OCI-LY1 (cell line): Measurements from ENCODE around the gene SCAMP3.
"Not testable (repeated sequence)": the region's sequence is repeated elsewhere in the genome, so short reads cannot be mapped to it uniquely, and the experiment has no call there.

ENCODE experiments used
- H2AFZ ChIP-seq: fragments of 200-600 bp; sonication (generic), shearing (Covaris generic); 2 replicates; pipeline ENCODE4 v1.6.0; 2014; ENCODE audit warnings: antibody characterized with exemption, mild to moderate bottlenecking, low read length
- H3F3A ChIP-seq: fragments of 200-600 bp; sonication (generic), shearing (Covaris generic); 2 replicates; pipeline ENCODE4 v1.6.0; 2014; ENCODE audit warnings: mild to moderate bottlenecking, antibody characterized with exemption, low read length, moderate library complexity; ENCODE audit not compliant: insufficient read depth
- H3K27ac ChIP-seq: fragments of 200-600 bp; sonication (generic); 2 replicates; pipeline ENCODE4 v1.5.1; 2014; ENCODE audit warnings: low read length, mixed run types, mild to moderate bottlenecking, low read depth; ENCODE audit not compliant: poor library complexity, severe bottlenecking
- H3K27me3 ChIP-seq: fragments of 200-600 bp; sonication (generic); 2 replicates; pipeline ENCODE4 v1.6.0; 2014; ENCODE audit warnings: antibody characterized with exemption, mild to moderate bottlenecking, low read length, moderate library complexity; ENCODE audit not compliant: insufficient read depth
- H3K36me3 ChIP-seq: fragments of 200-600 bp; sonication (generic); 2 replicates; pipeline ENCODE4 v1.6.1; 2014; ENCODE audit warnings: mild to moderate bottlenecking, antibody characterized with exemption, low read length, moderate library complexity, mixed read lengths; ENCODE audit not compliant: insufficient read depth
- H3K4me1 ChIP-seq: fragments of 200-600 bp; sonication (generic); 2 replicates; pipeline ENCODE4 v1.5.1; 2014; ENCODE audit warnings: mild to moderate bottlenecking, low read length, moderate library complexity; ENCODE audit not compliant: insufficient read depth, severe bottlenecking
- H3K4me2 ChIP-seq: fragments of 200-600 bp; sonication (generic), shearing (Covaris generic); 2 replicates; pipeline ENCODE4 v1.6.1; 2014; ENCODE audit warnings: low read length
- H3K4me3 ChIP-seq: fragments of 200-600 bp; sonication (generic); 2 replicates; pipeline ENCODE4 v1.5.1; 2014; ENCODE audit warnings: low read length, low read depth, mild to moderate bottlenecking, mixed read lengths; ENCODE audit not compliant: poor library complexity, severe bottlenecking
- H3K79me2 ChIP-seq: fragments of 200-600 bp; shearing (Covaris generic); 2 replicates; pipeline ENCODE4 v1.6.1; 2016; ENCODE audit warnings: mixed run types, low read length, mixed read lengths; ENCODE audit not compliant: insufficient read depth
- H3K9ac ChIP-seq: fragments of 200-600 bp; sonication (generic), shearing (Covaris generic); 2 replicates; pipeline ENCODE4 v1.6.1; 2014; ENCODE audit warnings: mild to moderate bottlenecking, low read length, mixed read lengths
- H3K9me2 ChIP-seq: fragments of 200-600 bp; sonication (generic), shearing (Covaris generic); 2 replicates; pipeline ENCODE4 v1.6.1; 2014; ENCODE audit warnings: low read depth, mild to moderate bottlenecking, low read length, mixed read lengths
- H3K9me3 ChIP-seq: fragments of 200-600 bp; shearing (Covaris generic); 2 replicates; pipeline ENCODE4 v1.6.1; 2014; ENCODE audit warnings: low read length, mixed read lengths
- H4K20me1 ChIP-seq: fragments of 200-600 bp; sonication (generic), shearing (Covaris generic); 2 replicates; pipeline ENCODE4 v1.6.0; 2016; ENCODE audit warnings: mild to moderate bottlenecking, low read length; ENCODE audit not compliant: insufficient read depth
- CTCF ChIP-seq: fragments of 200-600 bp; sonication (generic), shearing (Covaris generic); IDR thresholded peaks from 2 replicates; pipeline ENCODE4 v1.5.1; 2017; ENCODE audit warnings: mild to moderate bottlenecking, antibody characterized with exemption, low read length, moderate library complexity, mixed read lengths
- EZH2 ChIP-seq: fragments of 200-600 bp; sonication (generic), shearing (Covaris generic); IDR thresholded peaks from 2 replicates; pipeline ENCODE4 v1.8.0; 2017; ENCODE audit warnings: borderline replicate concordance, mixed run types, mild to moderate bottlenecking, antibody characterized with exemption, low read length, moderate library complexity, mixed read lengths

The SCAMP3 gene

GRCh38 chr1:155295183-155295941, 33.2 kb upstream of the SCAMP3 start:
- TF ChIP-seq CTCF (no peak), EZH2 (no peak)

GRCh38 chr1:155294520-155295182, 32.5 kb upstream of the SCAMP3 start:
- Histone ChIP-seq H3K9ac (no peak overlapping the region), H3K4me2 (no peak overlapping the region), H3K9me2 (no peaks in the 10 kb centered on the region), H3K4me3 (no peak overlapping the region), H3K27ac (no peak overlapping the region), H3K79me2 (no peaks in the 10 kb centered on the region), H4K20me1 (no peaks in the 10 kb centered on the region), H3K9me3 (no peaks in the 10 kb centered on the region), H3F3A (no peaks in the 10 kb centered on the region), H3K4me1 (peaks cover 14% of the 10 kb centered on the region), H3K36me3 (no peaks in the 10 kb centered on the region), H3K27me3 (0 out of 2 replicates have a peak, but pooled peaks cover 3% of the 10 kb centered on the region), H2AFZ (no peak overlapping the region)
- TF ChIP-seq EZH2 (no peak), CTCF (no peak)

More at GRCh38 chr1:155295183-155295941, 33.2 kb upstream of the SCAMP3 start:
- H3F3A ChIP-seq, result no peaks in the 10 kb centered on the region
- 0 out of 2 replicates have a peak, but pooled peaks cover 3% of the 10 kb centered on the region for H3K27me3 ChIP-seq
- no peak overlapping the region for H2AFZ ChIP-seq
- H3K9me3 ChIP-seq, result no peaks in the 10 kb centered on the region
- no peak overlapping the region for H3K4me2 ChIP-seq
- no peaks in the 10 kb centered on the region for H3K9me2 ChIP-seq
- H4K20me1 ChIP-seq, result no peaks in the 10 kb centered on the region
- no peaks in the 10 kb centered on the region for H3K79me2 ChIP-seq
- H3K27ac ChIP-seq, result no peak overlapping the region
- H3K36me3 ChIP-seq, result no peaks in the 10 kb centered on the region
- H3K9ac ChIP-seq, result no peak overlapping the region
- H3K4me3 ChIP-seq, result no peak overlapping the region
- peaks cover 14% of the 10 kb centered on the region for H3K4me1 ChIP-seq

- Histone ChIP-seq H2AFZ (no peak overlapping the region), H3K9me2 (no peaks in the 10 kb centered on the region), H4K20me1 (no peaks in the 10 kb centered on the region), H3K9me3 (no peaks in the 10 kb centered on the region), H3K9ac (no peak overlapping the region), H3K36me3 (no peaks in the 10 kb centered on the region), H3K27ac (no peak overlapping the region), H3K4me1 (peaks cover 14% of the 10 kb centered on the region), H3K79me2 (no peaks in the 10 kb centered on the region), H3F3A (no peaks in the 10 kb centered on the region), H3K4me2 (no peak overlapping the region), H3K4me3 (no peak overlapping the region), H3K27me3 (0 out of 2 replicates have a peak, but pooled peaks cover 3% of the 10 kb centered on the region)
- TF ChIP-seq CTCF (no peak), EZH2 (no peak)
Measured at GRCh38 chr1:155293086-155293749, 31.1 kb upstream of the SCAMP3 start.

GRCh38 chr1:155291006-155291405, 28.8 kb upstream of the SCAMP3 start:
- H3K4me1 ChIP-seq, H2AFZ ChIP-seq, H3K79me2 ChIP-seq, H3K36me3 ChIP-seq, H3K27ac ChIP-seq, H3K27me3 ChIP-seq, H3K9me3 ChIP-seq, H3K4me3 ChIP-seq, H3F3A ChIP-seq, H4K20me1 ChIP-seq, H3K4me2 ChIP-seq, H3K9ac ChIP-seq, H3K9me2 ChIP-seq: not testable (repeated sequence)
